LNCAP (cell line): ENCODE data around the gene DIPK1B.

Experiments used
- CTCF ChIP-seq: fragments of 450-650 bp; IDR thresholded peaks from 2 replicates; pipeline ENCODE4 v1.5.1; 2017; ENCODE audit warnings: mild to moderate bottlenecking

Gene DIPK1B

DNA sequence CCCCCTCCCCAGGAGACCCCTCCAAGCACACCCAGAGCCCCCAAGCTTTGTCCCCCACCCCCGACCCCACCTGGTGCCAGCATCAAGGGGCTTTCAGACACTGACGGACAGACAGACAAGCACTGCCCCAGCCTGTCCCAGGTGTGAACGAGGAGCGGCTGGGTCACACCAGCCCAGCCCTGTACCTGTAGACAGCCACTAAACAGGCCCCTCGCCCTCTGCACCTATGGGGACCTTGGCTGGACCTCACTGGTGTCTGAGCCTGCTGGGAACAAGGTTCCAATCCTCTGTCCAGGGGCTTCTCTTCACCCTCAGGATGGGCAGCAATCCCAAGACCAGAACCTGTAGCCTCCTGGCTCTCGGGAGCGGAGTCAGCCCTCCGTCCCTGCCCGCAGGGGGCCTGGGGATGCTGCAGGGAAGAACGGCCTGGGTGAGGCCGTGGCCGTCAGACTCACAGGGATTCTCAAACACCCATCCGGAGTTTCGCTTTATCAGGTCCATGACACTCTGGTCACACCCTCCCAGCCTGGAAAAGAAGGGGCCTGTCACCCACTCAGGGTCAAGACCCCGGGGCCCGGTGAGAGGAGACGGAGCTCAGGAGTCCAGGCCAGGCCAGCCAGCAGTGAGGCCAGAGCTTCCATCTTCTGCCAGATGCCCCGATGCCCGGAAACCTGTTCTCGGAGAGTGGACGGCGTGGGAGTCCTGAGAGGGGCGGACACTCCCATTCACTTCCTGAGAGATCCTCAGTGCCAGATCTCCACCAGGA lies 33.2 kb downstream of the DIPK1B start:
- TF ChIP-seq CTCF, result no peak

- no peak for TF ChIP-seq CTCF
Measured at GRCh38 chr9:136746155-136746490, 33.8 kb downstream of the DIPK1B start.

- no peak for TF ChIP-seq CTCF
Measured at GRCh38 chr9:136746621-136747020, 34.2 kb downstream of the DIPK1B start.

DNA sequence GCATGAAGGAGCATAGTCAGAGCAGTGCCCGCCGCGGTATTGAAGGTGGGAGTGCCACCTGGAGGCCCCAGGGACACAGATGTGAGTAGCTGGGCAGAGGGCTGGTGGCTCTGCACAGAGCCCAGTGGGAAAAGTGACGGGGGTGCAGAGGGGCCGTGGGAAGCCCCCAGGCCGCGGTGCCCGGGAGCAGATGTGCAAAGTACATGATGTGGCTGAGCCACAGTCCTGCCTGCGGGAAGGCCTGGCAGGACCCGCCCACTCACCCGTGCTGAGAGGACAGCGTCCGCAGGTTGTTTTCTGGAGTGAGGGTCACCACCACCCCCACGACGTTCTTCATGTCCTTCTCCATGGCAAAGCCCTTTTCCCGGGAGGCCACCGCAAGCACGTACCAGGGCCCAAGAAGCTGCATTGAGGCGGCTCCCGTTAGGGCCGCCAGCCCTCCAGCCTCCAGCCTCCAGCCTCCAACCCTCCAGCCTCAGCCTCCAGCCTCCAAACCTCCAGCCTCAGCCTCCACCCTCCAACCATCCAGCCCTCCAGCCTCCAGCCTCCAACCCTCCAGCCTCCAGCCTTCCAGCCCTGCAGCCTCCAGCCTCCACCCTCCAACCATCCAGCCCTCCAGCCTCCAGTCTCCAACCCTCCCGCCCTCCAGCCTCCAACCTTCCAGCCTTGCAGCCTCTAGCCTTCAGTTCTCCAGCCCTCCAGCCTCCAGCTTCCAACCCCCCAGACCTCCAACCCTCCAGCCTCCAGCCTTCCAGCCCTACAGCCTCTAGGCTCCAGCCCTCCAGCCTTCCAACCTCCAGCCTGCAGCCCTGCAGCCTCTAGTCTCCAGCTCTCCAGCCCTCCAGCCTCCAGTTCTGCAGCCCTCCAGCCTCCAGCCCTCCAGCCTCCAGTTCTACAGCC lies 35.0 kb downstream of the DIPK1B start:
- TF ChIP-seq CTCF, result no peak

- TF ChIP-seq CTCF, result no peak
Measured at GRCh38 chr9:136748201-136748600, 35.8 kb downstream of the DIPK1B start, which contains the start of gene LCN6. TSS of gene LCN6 (minus strand) at chr9:136748525. CDS start at chr9:136748483, 42 bp downstream.

DNA sequence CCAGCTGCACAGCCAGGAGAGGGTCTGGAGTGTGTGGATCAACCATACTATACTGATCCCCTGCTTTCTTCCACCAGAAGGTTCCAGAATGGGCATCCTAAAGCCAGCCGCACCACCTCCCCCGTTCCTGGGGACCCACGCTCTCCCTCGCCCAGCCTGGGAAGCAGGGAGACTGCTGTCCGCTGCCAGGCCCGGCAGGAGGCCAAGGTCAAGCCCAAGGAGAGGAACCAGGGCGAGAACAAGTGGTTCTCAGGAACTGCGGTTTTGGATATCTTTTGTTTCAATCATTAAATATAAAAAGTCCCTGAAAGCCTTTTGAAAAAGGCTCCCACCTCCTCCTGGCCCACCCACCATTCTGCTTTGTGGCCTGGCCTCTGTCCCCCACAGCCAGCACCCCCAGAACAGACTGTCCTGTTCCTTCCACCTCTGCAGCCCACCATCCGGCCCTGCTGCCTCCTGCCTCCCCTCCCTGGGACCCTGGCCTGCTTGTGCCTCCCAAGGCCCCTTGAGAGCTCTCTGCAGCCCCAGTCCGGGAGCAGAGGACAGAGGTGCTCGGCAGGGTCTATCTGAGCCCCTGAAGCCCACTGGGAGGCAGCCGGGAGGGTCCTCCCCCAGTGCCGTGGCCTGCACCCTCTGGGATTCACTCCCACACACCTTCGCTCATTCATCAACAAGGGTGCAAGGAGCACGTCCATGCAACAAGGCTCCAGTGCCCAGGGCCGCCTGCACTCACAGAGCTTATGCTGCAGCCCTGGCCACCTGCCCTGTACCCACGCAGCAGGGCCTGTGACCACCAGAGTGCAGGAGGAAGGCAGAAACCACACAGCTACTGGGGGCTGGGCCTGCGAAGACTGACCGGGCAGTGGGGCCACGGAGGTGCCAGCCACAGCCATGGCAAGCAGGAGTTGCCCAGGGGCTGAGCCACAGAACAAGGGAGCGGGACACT lies 36.6 kb downstream of the DIPK1B start:
- no peak for TF ChIP-seq CTCF

DNA sequence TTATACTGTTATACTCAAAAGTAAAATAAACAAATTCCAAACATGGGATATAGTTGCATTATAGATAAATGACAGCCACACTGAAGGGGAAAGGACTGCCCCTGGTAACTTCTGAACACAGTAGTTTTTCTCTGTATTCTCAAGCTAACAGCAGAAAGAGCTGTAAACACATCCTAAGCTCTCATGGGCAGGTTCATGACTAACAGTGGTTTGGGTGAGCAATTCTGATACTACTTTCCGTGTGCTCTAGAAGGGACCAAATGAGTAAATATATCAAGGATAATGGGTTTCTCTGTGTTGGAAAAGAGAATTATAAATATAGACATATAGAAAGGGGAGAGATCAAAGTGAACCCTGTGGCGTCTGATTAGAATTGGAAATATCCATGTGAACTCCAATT lies 38.2 kb downstream of the DIPK1B start:
- TF ChIP-seq CTCF, result no peak
